K562 (cell line): ENCODE measurements around the gene SIRT2. TPM values are rescaled to one million over a fixed set of nuclear protein-coding genes. Genes with fewer than 3 reads are reported as not detected.

Experiments
- ATAC-seq: fragments of 200-7000 bp; cut with Tn5 transposase; 3 replicates; pipeline ENCODE4 v1.9.1; 2020; ENCODE audit warnings: moderate library complexity
- BruUV-seq: library from RNA; stranded (reverse); fragments of 400-500 nt; replicated peaks from 2 replicates; lab custom pipeline; 2021; lab: Mats Ljungman, UMichigan
- CTCF ChIA-PET: fragments of 300-600 bp; formaldehyde crosslinking; extraction: SDS; loops from one replicate; lab custom pipeline; 2021; ENCODE audit warnings: low intra/inter-chr PET ratio; lab: Yijun Ruan, JAX
- POLR2A ChIA-PET: fragments of 300-600, 350-650 bp; sonication (Branson Sonifier 250); formaldehyde crosslinking; extraction: SDS; loops from one replicate; lab custom pipeline; 2021; ENCODE audit warnings: antibody characterized with exemption, inconsistent platforms; lab: Yijun Ruan, JAX
- DNase-seq, 4 experiments: peaks; one replicate each; pipeline versions ENCODE4 v3.0.0 to v3.0.0-alpha.2; 2011 to 2018; ENCODE audit warnings: low spot score in 3 of 4, mixed read lengths in 3 of 4; ENCODE audit errors: extremely low read depth in 1 of 4
- FAIRE-seq: peaks from 2 replicates; lab custom pipeline; 2011; peaks lifted over from hg19 to GRCh38; lab: Jason Lieb, UNC
- H2AFZ ChIP-seq: 2 replicates; pipeline ENCODE4 v1.6.0; 2011; ENCODE audit warnings: low read depth, low read length, control low read depth, inconsistent platforms
- H3K27ac ChIP-seq: fragments of 200-600 bp; 3 replicates; pipeline ENCODE4 v1.8.0; 2011; ENCODE audit warnings: low read depth, mild to moderate bottlenecking, control low read depth, inconsistent platforms, low read length, moderate library complexity, mixed read lengths; ENCODE audit errors: extremely low read depth
- H3K27me3 ChIP-seq, 2 experiments: fragments of 300-600 bp in 1 of 2; 2 replicates in 1 of 2; 3 replicates in 1 of 2; pipeline versions ENCODE4 v1.6.0 to v1.8.0; 2011; ENCODE audit warnings: inconsistent platforms in 2 of 2, low read length in 2 of 2, mild to moderate bottlenecking in 1 of 2, mixed read lengths in 1 of 2, moderate library complexity in 1 of 2; ENCODE audit not compliant: control insufficient read depth in 2 of 2, insufficient read depth in 2 of 2
- H3K36me3 ChIP-seq: fragments of 300-600 bp; 3 replicates; pipeline ENCODE4 v1.8.0; 2011; ENCODE audit warnings: mild to moderate bottlenecking, low read length, inconsistent platforms; ENCODE audit not compliant: control insufficient read depth, insufficient read depth
- H3K4me1 ChIP-seq, 2 experiments: fragments of 200-600 bp in 1 of 2; replicated peaks in 1 of 2; 2 replicates in 1 of 2; 3 replicates in 1 of 2; pipeline versions ENCODE4 v1.5.1 to v1.8.0; 2011; ENCODE audit warnings: inconsistent platforms in 2 of 2, low read length in 2 of 2, mild to moderate bottlenecking in 1 of 2, mixed read lengths in 1 of 2, moderate library complexity in 1 of 2; ENCODE audit not compliant: control insufficient read depth in 2 of 2, insufficient read depth in 2 of 2
- H3K4me2 ChIP-seq: 2 replicates; pipeline ENCODE4 v1.6.1; 2011; ENCODE audit warnings: low read length, control low read depth, inconsistent platforms, mixed read lengths; ENCODE audit not compliant: insufficient read depth
- H3K4me3 ChIP-seq: fragments of 200-600 bp; sonication (generic), shearing (Covaris generic); 2 replicates; pipeline ENCODE4 v1.5.1; 2016; ENCODE audit warnings: control low read depth, inconsistent platforms
- H3K79me2 ChIP-seq: fragments of 200-600 bp; 3 replicates; pipeline ENCODE4 v1.8.0; 2011; ENCODE audit warnings: low read length, inconsistent platforms; ENCODE audit not compliant: control insufficient read depth, insufficient read depth
- H3K9ac ChIP-seq, 2 experiments: 2 replicates each; pipeline versions ENCODE4 v1.6.0 to v1.6.1; 2011; ENCODE audit warnings: low read depth in 2 of 2, low read length in 2 of 2, control low read depth in 1 of 2, inconsistent platforms in 1 of 2, mild to moderate bottlenecking in 1 of 2, mixed read lengths in 1 of 2; ENCODE audit not compliant: insufficient read depth in 1 of 2
- H3K9me1 ChIP-seq: one replicate; pipeline ENCODE4 v1.6.0; 2011; ENCODE audit warnings: inconsistent platforms, mild to moderate bottlenecking, low read length, moderate library complexity; ENCODE audit not compliant: control insufficient read depth, insufficient read depth
- H3K9me3 ChIP-seq: replicated peaks from 2 replicates; pipeline ENCODE4 v1.5.1; 2011; ENCODE audit warnings: low read depth, low read length, inconsistent platforms; ENCODE audit not compliant: control insufficient read depth, insufficient read depth
- H4K20me1 ChIP-seq: replicated peaks from 2 replicates; pipeline ENCODE4 v1.6.1; 2011; ENCODE audit warnings: low read length, inconsistent platforms, mixed read lengths; ENCODE audit not compliant: control insufficient read depth, insufficient read depth
- BRF1 ChIP-seq: IDR thresholded peaks from 3 replicates; pipeline ENCODE4 v1.6.1; 2011; ENCODE audit warnings: borderline replicate concordance, mild to moderate bottlenecking; ENCODE audit not compliant: insufficient read length; ENCODE audit errors: extremely low read depth
- CREBBP ChIP-seq: IDR thresholded peaks from one replicate; pipeline ENCODE4 v1.6.1; 2012; ENCODE audit warnings: low read depth, mild to moderate bottlenecking, control low read depth, inconsistent platforms, low read length
- CTBP1 ChIP-seq: fragments of 450-650 bp; IDR thresholded peaks from 2 replicates; pipeline ENCODE4 v1.6.1; 2016; ENCODE audit warnings: borderline replicate concordance
- FOXA3 ChIP-seq, 2 experiments: fragments of 450-650 bp in 1 of 2; sonication (generic) in 1 of 2; formaldehyde crosslinking; IDR thresholded peaks in 1 of 2; conservative IDR thresholded peaks in 1 of 2; 2 replicates each; pipeline versions ENCODE4 v1.4.0 to v1.8.0; 2020 to 2022; ENCODE audit warnings: mild to moderate bottlenecking in 2 of 2, missing genetic modification reagents in 1 of 2
- GTF2F1 ChIP-seq: IDR thresholded peaks from 2 replicates; pipeline ENCODE4 v1.6.1; 2011; ENCODE audit warnings: low read depth, low read length, improper control_type of control experiment
- KDM5B ChIP-seq: fragments of 200-600 bp; sonication (generic); IDR thresholded peaks from 2 replicates; pipeline ENCODE4 v1.6.1; 2012; ENCODE audit warnings: low read depth, mild to moderate bottlenecking, moderate library complexity, low read length, control low read depth, inconsistent platforms; ENCODE audit not compliant: insufficient replicate concordance
- NFIC ChIP-seq: fragments of 450-650 bp; IDR thresholded peaks from 2 replicates; pipeline ENCODE4 v1.6.1; 2017; ENCODE audit warnings: mild to moderate bottlenecking, inconsistent platforms
- NFRKB ChIP-seq: fragments of 450-650 bp; IDR thresholded peaks from 2 replicates; pipeline ENCODE4 v1.6.1; 2016; ENCODE audit warnings: low read depth
- POLR2A ChIP-seq: fragments of 450-650 bp; conservative IDR thresholded peaks from 2 replicates; pipeline ENCODE4 v1.6.1; 2016
- POLR2G ChIP-seq: fragments of 200-400 bp; formaldehyde crosslinking; IDR thresholded peaks from 2 replicates; pipeline ENCODE4 v1.6.1; 2017; ENCODE audit warnings: low read depth, mild to moderate bottlenecking, antibody characterized with exemption, low read length, moderate library complexity
- RUNX1 ChIP-seq: sonication (generic); IDR thresholded peaks from 2 replicates; pipeline ENCODE4 v1.6.1; 2016; ENCODE audit warnings: antibody characterized with exemption, low read depth
- SNRNP70 ChIP-seq: fragments of 200-400 bp; formaldehyde crosslinking; optimal IDR thresholded peaks from 2 replicates; pipeline ENCODE3; 2017; ENCODE audit warnings: low read depth, low read length
- SUPT5H ChIP-seq: fragments of 450-650 bp; IDR thresholded peaks from 2 replicates; pipeline ENCODE4 v1.6.1; 2016
- TAL1 ChIP-seq: fragments of 450-650 bp; IDR thresholded peaks from 2 replicates; pipeline ENCODE4 v1.6.1; 2016; ENCODE audit warnings: mild to moderate bottlenecking
- TCF7 ChIP-seq: sonication (generic); IDR thresholded peaks from 2 replicates; pipeline ENCODE4 v1.6.1; 2016; ENCODE audit warnings: antibody characterized with exemption, borderline replicate concordance
- WGBS: fragments of 100-300 bp; shearing (Covaris generic); methylation state at CpG from one replicate; pipeline ENCODE4 v1.1.6; 2016; ENCODE audit warnings: low coverage, mixed read lengths; ENCODE audit not compliant: insufficient coverage; ENCODE audit errors: missing lambda C conversion rate; 5-methylcytosine and 5-hydroxymethylcytosine counted together
- in situ Hi-C: fragments of 300-500 bp; cut with MboI; formaldehyde crosslinking; loops from 4 replicates; pipeline ENCODE4 v1.15.0; 2018; ENCODE audit warnings: inconsistent platforms, mixed read lengths
- intact Hi-C: fragments of 100-400 bp; cut with micrococcal nuclease; formaldehyde crosslinking; loops from 2 replicates; pipeline ENCODE4 v1.14.2; 2022
- polyA plus RNA-seq, 8 experiments: library from polyadenylated mRNA; depleted of rRNA in 4 of 8; stranded (reverse) in 5 of 8; unstranded in 3 of 8; fragments of >200 nt; fragmentation: Nextera tagmentation in 2 of 8; fragmentation: Illumina TruSeq in 1 of 8; extraction: Ambion mirVana in 2 of 8; extraction: Trizol in 1 of 8; gene quantifications; 2 replicates each; pipeline versions ENCODE4 v1.2.1 to v1.2.3, GENCODE V29; 2011 to 2014; ENCODE audit warnings: inconsistent platforms in 1 of 8, missing spikeins in 1 of 8
- total RNA-seq, 7 experiments: library from RNA; depleted of rRNA in 6 of 7; stranded (reverse); fragments of >200 nt in 6 of 7; fragmentation: Illumina TruSeq in 2 of 7; extraction: Trizol in 2 of 7; gene quantifications; 2 replicates each; pipeline versions ENCODE4 v1.2.1 to v1.2.3, GENCODE V29; 2011 to 2021; ENCODE audit warnings: low replicate concordance in 1 of 7

Gene SIRT2
- total and polyA plus RNA-seq, 9 of the 15 experiments (the other 6 are each of a cell fraction or from before 2014, with no cell fraction given): 2.3 to 35.2 (median 22.9) TPM

DNA sequence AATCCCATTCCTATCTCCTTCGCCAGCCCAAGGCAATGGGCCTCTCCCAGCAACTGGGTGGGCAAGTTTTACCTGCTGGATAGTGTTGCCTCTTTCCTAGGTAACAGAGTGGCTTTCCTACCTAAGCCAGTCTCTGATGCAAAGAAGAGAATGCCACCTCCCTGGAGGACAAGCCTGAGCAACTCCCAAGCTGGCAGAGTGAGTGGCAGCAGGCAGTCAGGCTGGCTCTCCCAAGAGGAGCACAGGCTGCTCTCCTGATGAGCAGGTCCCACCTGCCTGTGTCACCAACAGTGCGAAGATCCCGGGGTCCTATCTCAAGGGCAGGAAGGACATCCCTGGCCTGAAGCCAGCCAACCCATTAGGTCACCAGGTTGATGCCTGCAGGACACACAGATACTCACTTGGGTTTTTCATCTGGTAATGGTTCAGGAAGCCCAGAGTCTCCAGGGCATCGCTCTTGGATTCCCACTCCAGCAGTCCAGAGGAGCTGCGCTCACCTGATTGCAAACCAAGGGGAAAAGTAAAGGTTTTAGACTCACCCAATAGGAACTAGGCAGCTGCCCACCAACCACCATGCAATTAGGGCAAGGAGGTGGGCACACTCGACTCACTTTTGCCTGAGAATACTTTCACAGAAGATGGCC, 62.3 kb downstream of the SIRT2 start:
- no peak for FAIRE-seq

More for the DNA sequence above, 62.3 kb downstream of the SIRT2 start:
- H3K4me1 ChIP-seq: peaks cover 7 to 20% of the 10 kb centered on the region in 2 experiments; a peak in 4 of 5 replicates
- peaks cover 9% of the 10 kb centered on the region; the same call in 1 of the 2 replicates for H4K20me1 ChIP-seq
- WGBS: 85% methylated on average over 6 of the region's 6 CpGs
- H3K4me2 ChIP-seq: no peak overlapping the region
- in situ Hi-C loops: no loop called here
- BruUV-seq: no TSS peak
- H3K27ac ChIP-seq: no peak overlapping the region
- peak in 2 of 4 experiments; percentile 51 to 52 for DNase-seq
- H3K27me3 ChIP-seq: no peaks in the 10 kb centered on the region
- intact Hi-C loops: no loop called here
- ChIA-PET CTCF (no interaction called here), POLR2A (interaction anchor here (0.7 to 4.7 kb wide), 6 partner anchors 11 to 653 kb away, joined by 3 to 58 read pairs (median 3); partner anchors contain the start of gene HNRNPL)
- H2AFZ ChIP-seq: no peak overlapping the region
- TF ChIP-seq TAL1: no peak
- TF ChIP-seq SUPT5H: 0 out of 2 replicates have a peak, but pooled peaks have one; percentile 30
- peak; percentile 13; the same call in 1 of the 2 replicates for TF ChIP-seq POLR2A
- no peak for TF ChIP-seq CTBP1
- 0 out of 4 replicates have a peak, but pooled peaks of 1 of the 2 experiments have one; percentile 18 for TF ChIP-seq FOXA3 (CRISPR knock-in tag; conservative IDR thresholded peaks at IDR 0.05 in 1 of 2, IDR thresholded peaks at IDR 0.05 in 1 of 2)
- peak; percentile 73 for TF ChIP-seq CREBBP
- 0 out of 2 replicates have a peak, but pooled peaks have one; percentile 30 for TF ChIP-seq POLR2G
- TF ChIP-seq BRF1: no peak
- no peak for TF ChIP-seq RUNX1
- TF ChIP-seq GTF2F1: no peak
- TF ChIP-seq NFIC: peak; percentile 53
- no peak for TF ChIP-seq NFRKB
- no peak for TF ChIP-seq KDM5B
- no peak for TF ChIP-seq TCF7
- no peak for TF ChIP-seq SNRNP70
- no peaks in the 10 kb centered on the region for H3K9me3 ChIP-seq
- no peak overlapping the region for H3K9ac ChIP-seq
- H3K79me2 ChIP-seq: peaks cover 12% of the 10 kb centered on the region
- no peak overlapping the region for H3K4me3 ChIP-seq
- peaks cover 67% of the 10 kb centered on the region for H3K36me3 ChIP-seq
- no peaks in the 10 kb centered on the region for H3K9me1 ChIP-seq
- ATAC-seq: no peak
